GM04503 (cell line): ENCODE data around the gene KCNK17.

Experiments
- DNase-seq: peaks from one replicate; pipeline ENCODE4 v3.0.0-alpha.2; 2012; ENCODE audit warnings: low read depth

KCNK17 gene, protein sequence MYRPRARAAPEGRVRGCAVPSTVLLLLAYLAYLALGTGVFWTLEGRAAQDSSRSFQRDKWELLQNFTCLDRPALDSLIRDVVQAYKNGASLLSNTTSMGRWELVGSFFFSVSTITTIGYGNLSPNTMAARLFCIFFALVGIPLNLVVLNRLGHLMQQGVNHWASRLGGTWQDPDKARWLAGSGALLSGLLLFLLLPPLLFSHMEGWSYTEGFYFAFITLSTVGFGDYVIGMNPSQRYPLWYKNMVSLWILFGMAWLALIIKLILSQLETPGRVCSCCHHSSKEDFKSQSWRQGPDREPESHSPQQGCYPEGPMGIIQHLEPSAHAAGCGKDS

DNA sequence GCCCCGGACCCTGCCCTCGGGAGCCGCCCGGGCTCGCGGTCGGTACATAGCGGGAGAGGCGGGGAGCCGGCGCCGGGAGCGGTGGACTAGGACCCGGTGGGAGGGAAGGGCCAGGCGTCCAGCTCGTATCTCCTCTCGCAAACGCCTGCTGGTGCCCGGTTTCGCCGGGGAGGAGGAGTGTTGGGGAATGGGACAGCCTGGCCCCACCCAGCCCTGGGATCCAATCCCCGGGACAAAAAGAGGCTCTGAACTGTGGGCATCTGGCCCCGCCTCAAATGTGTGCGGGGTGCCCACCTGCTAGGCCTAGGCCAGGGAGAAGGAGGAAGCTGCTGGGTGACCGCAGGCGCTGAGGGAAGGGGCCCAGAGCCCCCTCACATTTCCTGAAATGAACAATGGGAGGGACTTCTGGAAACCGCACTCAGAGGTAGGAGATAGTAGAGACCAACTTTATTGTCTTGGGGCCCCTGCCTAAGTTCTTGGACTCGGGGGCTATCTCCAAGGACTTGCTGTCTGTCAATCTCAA lies at the start of gene KCNK17:
Gene KCNK17, minus strand, starts transcription at position 147 of the 523 bp plus-strand sequence. Its CDS starts 99 bp downstream, at position 48.
- DNase-seq = no peak

DNA sequence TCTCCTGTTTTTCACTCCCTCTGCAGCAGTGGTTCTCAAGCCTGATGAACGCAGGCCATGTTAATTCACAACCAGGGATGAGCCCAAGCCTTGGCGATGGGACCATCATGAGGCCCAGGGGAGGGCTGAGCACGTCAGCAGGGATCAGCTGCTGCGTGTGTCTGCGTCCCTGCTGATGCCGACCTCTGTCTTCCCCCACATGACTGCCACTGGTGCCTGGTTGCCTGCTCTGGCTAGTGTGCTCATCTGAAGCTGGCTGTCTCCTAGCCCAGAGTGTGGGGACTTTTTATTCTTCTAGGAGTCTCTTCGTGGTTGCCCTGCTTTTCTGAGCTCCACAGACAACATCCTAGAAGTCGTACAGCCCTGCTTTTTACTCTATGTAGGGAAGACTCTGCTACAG lies 49.1 kb upstream of the KCNK17 start:
- no peak for DNase-seq

DNA sequence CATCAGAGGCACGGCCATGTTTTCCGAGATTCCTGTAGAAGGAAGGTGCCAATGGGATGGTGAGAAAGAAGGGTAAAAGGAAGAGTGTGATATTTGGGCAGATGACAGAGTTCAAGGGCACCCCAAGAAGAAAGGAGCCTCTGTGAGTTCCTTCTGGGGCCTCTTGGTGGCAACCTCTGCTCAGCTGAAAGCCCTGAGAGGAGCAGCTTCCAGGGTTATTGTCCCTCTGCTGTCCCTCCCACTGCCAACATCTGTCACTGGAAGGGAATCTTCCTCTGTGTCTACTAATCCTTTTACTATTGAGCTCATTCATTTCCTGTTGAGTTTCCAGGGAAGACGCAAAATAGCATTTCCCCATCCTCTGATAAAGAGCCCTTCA lies 48.3 kb upstream of the KCNK17 start:
- DNase-seq = no peak

DNA sequence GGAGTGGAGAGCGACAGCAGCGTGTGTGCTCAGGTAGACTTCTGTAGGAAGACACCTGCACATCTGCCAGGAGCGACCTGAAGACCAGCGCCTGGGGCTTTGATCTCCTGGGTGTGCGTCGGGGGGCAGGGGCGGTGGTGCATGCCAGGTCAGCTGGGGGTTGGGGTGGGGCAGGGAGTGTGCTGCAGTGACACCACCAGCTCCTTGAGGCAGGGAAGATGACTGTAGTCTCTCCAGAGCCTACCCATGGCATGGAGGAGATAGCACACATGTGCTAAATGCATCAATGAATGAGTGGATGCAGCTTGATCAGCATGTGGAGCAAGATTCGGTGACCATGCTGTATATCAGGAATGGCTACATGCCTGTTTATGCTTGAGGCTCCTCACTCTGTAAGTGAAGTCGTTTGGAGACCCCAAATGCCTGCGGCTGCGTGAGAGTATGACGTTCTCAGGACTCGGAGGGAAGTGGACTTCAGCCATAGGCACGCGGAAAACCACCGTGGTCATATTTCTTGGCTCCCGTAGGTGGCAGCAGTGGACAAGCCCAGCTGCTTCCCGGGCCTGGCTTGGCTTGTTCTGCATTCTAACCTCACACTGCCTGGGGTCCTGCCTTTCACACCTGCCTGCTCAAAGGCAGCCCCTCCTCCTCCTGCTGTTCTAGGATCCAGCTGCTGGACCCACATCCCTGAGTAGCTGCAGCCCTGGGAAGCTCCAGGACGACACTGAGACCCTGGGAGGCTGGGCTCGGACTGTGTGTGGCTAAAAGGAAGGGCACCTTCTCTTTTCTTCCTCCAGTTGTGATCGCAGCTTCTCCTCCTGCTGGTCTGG lies 47.7 kb upstream of the KCNK17 start:
- no peak for DNase-seq

DNA sequence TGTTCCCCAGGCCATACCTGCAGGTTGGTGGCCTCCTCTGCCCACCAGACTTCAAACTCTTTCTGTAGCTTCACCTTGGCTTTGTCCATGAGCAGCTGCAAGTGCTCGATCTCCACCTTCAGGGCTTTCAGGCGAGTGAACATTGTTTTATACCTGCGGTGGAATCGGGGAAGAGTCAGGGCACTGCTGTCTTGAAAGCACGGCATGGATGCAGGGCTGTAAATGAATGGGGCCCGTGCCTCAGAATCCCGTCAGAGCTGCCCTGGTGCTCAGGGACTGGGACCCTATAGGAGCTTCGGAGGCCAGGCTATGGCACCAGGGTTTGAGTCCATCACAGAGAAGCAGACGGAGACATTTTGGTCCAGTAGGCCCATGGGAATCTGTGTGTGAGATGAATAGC lies 46.2 kb upstream of the KCNK17 start:
- DNase-seq = no peak

DNA sequence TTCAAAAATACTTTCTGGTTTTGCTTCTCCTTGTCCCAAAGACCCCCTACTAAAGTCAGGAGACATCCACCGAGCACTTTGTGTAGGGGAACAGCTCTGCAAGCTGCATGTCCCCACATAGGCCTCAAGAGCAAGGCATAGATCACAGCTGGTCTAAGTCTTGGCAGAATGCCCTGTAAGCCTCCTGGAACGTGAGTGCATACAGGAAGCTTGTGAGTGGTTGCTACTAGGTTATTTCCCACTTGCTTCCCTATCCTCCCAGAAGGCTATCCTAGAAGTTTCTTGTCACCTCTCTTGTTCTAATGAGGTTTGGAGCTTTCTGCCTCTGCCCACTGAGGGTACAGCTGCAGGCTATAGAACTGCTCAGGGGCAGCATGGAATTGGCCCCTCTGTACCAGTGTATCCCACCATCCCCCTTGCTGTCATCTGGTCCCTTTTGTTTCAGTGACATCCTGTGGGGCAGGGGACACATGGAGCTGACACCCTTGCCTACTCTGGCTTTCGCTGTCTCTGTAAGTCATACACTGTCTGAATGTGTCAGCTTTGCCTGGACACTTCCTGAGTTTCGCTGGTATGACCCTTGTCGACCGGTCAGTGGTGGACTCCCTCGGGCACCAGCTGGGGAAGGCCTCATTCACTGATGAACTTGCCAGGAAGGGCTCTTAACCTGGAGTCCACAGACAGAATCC lies 43.9 kb upstream of the KCNK17 start:
- no peak for DNase-seq

DNA sequence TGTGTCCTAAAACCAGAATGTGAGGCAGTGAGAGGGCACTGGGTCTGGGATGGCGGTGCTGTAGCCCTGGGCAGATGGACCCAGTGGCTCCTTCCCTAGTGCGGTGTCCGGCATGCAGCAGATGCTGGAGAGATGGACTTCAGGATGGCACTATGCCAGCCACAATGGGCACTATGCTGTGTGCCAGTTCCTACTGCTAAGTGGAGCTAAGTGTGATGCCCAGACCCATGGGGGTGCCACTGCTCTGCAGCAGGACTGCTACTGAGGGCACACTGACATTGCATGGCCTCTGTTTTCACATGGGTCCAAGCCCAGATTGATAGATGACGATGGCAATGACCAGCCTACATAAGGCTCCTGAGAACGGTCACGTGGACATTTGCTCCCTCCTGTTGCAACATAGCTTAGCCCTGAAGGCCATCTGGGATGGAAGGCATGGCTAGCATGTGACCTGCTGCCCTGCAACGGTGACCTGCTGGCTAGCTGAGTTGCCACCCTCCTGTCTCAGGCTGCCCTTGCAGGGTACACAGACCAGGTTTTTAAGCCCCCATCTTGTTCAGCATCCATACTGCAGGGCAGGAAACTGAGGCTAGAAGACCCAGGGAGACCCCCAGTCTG lies 39.6 kb upstream of the KCNK17 start:
- DNase-seq = no peak

DNA sequence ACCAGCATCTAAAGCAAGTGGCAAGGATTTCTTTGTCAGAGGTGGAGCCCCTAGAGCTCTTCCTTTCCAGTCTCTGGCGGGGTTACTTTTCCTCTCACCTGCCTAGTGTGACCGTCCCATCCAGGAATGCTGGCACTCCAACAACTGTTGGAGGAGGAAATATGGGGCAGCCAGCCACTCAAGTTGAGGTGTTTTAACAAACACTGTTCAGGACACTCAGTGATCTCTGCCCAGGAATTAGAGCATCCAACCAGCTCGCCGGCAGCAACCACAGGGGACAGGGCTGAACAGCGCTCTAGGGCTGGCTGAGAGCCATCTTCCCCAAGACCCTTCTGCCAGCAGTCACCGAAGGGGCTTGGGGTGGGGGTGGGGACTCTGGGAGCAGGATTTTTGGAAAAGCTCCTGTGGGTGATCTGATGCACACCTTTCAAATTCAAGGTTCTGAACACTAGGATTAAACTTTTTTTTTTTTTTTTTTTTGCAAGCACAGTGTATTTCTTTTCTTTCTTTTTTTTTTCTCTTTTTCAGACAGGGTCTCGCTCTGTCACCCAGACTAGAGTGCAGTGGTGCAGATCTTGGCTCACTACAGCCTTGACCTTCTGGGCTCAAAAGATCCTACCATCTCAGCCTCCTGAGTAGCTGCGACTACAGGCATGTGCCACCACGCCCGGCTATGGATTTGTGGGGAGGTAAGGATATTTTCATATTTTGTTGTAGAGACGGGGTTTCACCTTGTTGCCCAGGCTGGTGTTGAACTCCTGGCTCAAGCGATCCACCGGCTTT lies 36.7 kb upstream of the KCNK17 start:
- DNase-seq = no peak

DNA sequence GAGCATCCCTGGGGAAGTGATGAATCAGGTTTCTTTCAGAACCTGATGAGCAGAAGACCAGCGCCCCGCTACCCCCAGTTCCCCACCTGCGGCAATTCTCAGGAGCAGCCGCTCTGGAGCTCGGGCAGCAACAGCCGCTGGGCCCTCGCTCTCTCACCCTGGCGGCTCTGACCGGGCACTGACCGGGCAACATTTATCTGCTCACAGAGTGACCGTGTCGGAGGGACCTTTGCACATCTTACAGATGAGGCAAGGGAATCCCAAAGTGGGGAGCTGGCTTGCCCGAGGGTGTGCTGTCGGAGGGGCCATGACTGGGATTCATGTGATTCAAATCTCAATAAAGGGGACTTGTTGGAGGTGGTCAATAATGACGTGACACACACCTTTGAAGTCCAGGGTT lies 34.5 kb upstream of the KCNK17 start:
- no peak for DNase-seq

DNA sequence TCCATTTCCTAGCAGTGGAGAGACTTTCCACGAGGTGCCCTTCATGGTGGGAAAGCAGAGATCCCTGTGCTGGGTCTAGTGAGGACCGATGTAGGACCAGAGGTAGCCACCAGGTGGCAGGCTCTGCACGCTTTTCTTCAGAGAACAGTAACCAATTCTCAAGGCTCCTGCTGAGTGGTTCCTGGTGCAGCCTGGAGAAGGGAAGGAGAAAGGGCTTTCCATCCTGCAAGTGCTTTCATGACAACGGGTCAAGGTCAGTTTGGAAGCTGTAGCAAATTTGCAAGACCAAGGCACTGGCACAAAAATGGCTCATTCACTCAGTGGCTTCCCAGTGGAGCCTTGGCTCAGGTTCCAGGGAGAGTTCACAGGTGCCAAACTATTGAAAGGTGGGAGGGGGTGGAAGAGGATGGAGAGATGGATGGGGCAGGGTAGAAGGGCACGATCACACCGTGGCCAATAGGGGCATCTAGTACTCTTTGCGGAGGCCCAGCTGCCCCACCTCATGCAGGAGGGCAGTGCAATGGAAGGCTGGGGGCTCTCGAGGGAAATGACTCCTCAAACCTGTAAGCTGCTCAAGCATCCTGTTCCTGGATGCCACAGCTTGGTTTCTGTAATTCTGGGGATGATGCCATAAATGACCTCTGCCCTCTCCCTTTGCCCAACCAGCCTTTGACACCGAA lies 33.8 kb upstream of the KCNK17 start:
- DNase-seq = no peak

DNA sequence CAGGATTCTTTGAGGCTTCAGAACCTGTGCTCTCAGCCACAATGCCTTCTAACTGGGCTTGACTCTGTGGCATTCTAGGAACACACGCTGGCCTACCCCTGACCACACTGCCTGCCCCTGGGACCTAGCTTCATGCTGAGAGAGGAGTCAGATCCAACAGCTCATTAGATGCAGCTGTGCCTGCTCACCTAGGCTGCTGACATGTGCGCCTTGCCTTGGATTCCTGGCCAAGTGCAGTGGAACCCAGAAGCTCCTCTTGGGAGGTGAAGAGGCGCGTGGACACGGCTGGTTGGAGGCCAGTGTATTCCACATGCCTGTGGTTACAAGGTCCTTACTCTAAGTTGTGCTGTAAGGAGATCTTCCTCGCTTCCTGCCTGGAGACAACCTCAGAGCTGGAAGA lies 33.0 kb upstream of the KCNK17 start:
- no peak for DNase-seq

DNA sequence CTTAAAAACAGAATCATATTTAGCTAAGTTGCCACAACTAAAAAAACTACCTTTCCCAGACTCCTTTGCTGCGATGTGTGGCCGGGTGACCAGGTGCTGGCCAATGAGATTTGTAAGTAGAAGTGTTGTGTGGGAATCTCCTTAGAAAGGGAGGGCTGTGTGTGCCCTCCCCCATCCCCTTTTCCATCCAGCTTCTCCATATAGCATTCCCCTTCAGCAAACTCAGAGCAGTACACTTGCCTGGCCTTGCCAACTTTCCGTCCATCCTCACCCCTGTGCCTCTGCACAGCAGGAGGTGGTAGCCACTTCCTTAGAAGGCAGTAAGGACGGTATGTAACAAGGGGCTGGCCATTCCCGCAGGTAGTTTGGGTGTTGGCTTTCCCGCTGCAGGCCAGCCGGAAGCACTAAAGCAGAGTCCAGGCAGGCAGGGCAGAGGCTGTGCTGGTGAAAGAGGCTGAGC lies 30.6 kb upstream of the KCNK17 start:
- DNase-seq = no peak

DNA sequence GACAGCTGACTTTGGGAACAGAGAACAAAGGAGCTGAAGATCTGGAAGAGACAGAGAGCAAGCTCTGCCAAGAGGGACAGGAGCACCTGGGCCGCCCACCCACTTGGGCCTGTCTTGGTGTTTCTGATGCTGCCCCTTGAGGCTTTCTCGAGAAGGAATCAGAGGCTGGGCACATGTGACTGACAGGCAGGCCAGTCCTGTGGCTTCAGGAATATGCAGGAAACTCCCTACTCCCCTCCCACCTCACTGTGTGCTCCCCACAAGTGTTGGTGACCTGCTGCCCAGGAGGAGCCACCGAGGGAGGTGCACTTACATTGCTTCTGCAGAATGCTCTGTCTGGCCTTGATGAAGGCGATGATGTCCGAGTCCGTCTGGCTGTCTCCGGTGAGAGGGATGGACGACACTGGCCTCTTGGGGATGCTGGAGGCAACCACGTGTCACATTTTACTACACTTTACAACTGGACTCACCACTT lies 29.2 kb upstream of the KCNK17 start:
- no peak for DNase-seq

DNA sequence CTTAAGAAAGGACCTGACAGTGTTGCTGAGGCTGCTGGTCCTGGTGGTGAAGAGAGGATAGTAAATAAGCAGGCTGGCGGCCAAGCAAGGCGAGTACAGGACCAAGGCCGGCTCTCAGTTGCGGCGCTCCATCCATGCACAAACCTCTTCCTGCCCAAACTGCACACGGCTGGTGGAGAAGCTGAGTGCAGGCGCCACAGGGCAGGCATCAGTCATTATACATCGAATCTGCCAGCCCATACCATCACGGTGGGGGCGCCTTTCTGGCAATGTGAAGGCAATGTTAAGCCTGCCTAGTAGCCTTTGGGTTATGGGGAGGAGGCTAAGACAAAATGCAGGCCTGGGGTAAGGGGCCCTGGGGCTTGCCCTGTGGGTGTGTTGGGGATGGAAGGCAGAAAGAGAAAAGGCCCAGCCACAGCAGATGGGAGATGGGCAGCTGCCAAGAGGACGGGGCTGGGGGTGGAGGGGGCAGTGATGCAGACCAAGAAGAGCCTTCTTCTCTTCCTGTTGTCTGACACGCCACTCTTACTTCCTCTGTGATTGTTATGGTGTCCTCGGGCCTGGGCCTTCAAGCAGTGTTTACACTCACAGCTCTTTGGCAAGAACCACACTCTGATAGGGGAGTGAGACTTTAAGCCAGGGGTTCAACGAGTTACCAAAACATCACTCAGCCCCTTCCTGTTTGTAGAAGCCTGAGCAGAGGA lies 28.6 kb upstream of the KCNK17 start:
- no peak for DNase-seq

DNA sequence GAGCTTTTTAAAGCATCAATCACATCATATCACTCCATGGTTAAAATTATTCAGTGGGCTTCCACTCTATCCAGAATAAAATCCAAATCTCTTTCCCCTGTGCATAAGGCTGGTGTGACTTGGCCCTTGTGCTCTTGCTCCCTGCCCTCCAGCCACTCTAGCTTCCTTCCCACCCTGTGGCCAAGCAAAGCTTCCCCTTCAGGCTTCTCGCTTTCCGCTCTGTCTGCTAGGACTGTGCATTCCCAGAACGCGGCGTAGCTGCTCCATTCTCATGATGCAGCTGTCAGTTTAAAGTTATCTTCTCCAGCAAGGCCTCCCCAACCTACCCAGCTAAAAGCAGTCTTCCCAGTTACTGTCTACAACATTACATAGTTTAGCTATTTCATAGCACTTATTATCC lies 27.7 kb upstream of the KCNK17 start:
- DNase-seq = no peak

DNA sequence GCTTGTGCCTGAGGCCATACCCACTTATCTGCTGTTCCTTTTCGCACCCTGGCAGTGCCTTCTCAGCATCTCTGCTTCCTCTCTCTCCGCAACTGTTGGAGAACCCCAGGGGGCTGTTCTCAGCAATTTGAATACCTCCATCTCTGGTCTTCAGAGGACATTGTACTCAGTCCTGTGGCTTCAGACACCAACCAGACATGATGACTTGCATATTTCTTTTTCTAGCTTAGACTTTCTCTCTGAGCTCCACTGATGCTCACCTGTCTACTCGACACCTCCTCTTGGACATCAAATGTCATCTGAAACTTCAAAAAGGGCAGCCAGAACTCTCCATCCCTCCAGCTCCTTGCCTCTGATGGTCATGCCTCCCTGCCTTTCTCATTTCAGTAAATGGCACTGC lies 27.1 kb upstream of the KCNK17 start:
- DNase-seq = no peak

DNA sequence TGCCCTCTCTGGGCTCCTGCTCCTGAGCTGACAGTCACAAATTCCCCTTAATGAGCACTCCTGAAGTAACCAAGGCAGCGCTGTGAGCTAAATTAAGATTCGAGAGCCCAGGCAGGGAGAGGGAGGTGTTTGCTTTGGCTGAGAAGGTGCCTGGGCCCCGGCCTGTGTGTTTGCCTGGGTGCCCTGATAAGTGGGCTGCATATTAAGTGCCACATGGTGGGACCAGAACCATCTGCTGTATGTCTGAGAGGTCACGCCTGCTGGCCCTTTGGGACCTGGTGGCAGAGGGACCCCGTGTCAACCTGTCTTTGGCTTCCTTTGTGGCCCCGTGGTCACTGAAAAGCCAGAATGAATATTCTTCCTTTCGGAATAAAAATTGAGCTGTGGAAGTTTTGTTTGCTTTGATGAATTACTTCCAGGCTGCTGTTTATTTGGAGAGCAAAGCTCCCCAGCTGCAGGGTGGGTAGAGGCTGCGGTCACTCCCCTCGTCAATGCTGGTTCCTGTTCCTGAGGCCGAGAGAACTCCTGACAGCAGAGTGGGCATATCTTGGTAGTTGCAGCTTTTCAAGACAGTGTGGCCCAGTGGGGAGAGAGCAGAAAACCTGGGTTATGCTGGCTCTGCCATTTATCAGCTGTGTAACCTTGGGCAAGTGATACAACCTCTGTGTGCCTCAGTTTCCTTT lies 25.8 kb upstream of the KCNK17 start:
- no peak for DNase-seq

DNA sequence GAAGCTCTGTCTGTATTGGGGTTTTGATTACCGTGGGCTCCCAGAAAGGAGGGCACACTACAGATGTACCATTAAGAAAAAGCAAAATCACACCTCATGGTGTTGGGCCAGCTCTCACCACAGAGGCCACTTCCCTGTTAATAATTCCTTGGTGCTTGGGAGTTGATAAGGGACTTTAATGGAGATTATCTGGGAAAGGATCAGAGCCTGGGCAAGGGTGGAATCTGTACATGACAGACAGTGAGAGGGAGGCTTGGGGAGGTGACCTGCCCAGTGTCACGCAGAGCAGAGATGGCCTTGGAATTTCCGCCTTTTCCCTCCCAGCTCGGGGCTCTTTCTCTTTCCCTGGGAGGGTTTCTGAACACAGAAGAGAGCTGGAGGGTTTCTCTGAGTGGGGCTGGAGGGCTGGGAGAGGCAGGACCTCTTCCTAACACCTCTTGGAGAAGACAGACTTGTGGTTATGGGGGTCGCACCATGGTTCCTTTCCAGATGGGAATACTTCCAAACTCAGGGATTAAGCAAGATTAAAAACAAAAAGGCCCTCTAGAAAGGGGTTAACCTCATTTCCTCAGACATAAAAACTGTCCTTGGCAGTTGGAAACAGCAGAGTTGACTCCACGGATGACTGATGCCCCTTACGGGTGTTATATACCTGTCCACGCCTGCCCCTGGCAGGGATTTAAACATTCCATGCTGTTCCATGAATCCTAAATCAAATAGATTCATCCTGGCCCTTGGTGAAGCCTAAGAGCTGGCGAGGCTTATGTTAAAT lies 25.1 kb upstream of the KCNK17 start:
- no peak for DNase-seq

DNA sequence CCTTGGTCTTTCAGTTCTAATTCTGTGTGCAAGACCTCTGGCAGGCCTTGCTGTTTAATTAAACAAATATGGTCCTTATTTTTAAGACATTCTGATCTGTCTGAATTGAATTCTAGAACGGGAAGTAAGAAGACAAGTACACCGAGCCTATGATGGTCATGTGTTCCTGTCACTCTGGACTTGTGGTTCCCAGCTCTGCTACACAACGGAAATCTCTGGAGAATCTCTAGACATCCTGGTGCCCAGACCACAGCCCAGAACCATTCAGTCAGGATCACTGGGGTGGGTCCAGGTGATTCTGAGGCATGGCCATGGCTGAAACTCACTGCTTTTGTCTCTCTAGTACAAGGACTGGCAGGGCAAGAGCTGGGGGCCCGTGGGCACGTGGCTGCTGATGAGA lies 24.2 kb upstream of the KCNK17 start:
- DNase-seq = no peak
